ENCODE measurements around the gene RETREG3.
"Not testable (repeated sequence)": the region's sequence is repeated elsewhere in the genome, so short reads cannot be mapped to it uniquely, and the experiment has no call there.

DNA sequence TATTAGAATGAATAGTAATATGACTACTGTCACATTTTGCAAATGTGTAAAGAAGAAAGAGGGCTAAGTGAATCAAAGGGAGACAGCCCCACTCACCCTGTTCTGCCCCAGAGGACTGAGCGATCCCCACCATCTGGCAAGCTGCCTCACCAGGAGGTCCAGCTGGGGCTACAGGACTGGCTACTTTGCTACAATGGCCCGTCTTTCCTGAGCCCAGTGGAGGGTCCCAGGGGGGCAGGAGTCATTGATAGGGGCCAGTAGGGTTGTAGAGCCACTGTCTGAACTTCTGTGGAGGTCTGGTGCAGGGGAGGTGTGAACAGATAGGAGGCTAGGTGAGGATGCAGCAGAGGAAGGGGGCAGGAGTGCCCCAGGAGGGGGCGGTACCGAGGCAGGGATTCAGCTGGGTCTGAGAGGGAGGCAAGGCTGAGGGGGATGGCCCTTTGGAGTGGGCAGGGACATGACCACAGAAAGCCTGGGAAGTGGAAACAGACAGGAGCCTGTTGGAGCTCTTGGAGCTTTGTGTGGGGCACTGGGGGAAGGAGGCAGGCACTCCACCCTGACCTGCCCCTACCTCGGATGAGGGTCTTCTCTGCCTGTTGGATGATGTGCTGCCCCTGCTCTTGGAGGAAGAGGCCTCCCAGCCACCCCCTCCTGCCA lies 53.1 kb downstream of the RETREG3 start:
- not testable (repeated sequence) for TF ChIP-seq POLR2A (IDR thresholded peaks at IDR 0.05; ENCODE audit: low read length); RAD21 (conservative IDR thresholded peaks at IDR 0.05 in 1 of 2, IDR thresholded peaks at IDR 0.05 in 1 of 2); JUN (IDR thresholded peaks at IDR 0.05)
- TF ChIP-seq, protein P1, sequence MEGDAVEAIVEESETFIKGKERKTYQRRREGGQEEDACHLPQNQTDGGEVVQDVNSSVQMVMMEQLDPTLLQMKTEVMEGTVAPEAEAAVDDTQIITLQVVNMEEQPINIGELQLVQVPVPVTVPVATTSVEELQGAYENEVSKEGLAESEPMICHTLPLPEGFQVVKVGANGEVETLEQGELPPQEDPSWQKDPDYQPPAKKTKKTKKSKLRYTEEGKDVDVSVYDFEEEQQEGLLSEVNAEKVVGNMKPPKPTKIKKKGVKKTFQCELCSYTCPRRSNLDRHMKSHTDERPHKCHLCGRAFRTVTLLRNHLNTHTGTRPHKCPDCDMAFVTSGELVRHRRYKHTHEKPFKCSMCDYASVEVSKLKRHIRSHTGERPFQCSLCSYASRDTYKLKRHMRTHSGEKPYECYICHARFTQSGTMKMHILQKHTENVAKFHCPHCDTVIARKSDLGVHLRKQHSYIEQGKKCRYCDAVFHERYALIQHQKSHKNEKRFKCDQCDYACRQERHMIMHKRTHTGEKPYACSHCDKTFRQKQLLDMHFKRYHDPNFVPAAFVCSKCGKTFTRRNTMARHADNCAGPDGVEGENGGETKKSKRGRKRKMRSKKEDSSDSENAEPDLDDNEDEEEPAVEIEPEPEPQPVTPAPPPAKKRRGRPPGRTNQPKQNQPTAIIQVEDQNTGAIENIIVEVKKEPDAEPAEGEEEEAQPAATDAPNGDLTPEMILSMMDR (IDR thresholded peaks at IDR 0.05): 0 out of 3 replicates have a peak, but pooled peaks have one; percentile 12
